GM18511 (cell line): Measurements from ENCODE around the gene PLIN5.

Experiments
- ATAC-seq: cut with Tn5 transposase; IDR thresholded peaks from one replicate; pipeline ENCODE4 v1.9.1; 2021; ENCODE audit warnings: mild to moderate bottlenecking, moderate library complexity; ENCODE audit not compliant: unreplicated experiment

PLIN5 gene

DNA sequence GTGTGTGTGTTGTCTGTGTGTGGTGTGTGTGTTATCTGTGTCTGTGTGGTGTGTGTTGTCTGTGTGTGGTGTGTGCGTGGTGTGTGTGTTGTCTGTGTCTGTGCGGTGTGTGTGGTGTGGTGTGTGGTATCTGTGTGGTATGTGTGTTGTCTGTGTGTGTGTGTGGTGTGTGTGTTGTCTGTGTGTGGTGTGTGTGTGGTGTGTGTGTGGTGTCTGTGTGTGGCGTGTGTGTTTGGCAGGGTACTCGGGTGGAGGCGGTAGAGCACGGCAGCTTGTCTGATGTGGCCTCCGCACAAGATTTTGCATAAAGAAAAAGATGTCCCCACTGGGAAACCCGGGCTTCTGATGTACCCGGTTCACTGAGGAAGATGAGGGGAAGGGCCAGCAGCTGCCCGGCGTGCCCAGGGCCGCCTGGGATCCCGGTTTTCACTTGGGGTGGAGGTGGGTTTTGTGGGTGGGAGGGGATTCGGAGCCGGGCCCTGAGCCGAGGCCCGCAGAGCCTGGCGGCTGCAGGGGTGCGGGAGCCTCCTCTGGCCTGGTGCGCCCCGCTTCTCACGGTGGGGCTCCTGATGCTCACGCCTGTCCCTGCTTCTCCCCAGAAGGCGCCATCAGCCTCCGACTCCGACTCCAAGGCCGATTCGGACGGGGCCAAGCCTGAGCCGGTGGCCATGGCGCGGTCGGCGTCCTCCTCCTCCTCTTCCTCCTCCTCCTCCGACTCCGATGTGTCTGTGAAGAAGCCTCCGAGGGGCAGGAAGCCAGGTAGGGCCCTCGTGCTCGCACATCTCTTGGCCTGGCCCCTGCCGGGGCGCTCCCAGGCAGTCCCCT lies 41.7 kb downstream of the PLIN5 start:
- ATAC-seq = no peak

DNA sequence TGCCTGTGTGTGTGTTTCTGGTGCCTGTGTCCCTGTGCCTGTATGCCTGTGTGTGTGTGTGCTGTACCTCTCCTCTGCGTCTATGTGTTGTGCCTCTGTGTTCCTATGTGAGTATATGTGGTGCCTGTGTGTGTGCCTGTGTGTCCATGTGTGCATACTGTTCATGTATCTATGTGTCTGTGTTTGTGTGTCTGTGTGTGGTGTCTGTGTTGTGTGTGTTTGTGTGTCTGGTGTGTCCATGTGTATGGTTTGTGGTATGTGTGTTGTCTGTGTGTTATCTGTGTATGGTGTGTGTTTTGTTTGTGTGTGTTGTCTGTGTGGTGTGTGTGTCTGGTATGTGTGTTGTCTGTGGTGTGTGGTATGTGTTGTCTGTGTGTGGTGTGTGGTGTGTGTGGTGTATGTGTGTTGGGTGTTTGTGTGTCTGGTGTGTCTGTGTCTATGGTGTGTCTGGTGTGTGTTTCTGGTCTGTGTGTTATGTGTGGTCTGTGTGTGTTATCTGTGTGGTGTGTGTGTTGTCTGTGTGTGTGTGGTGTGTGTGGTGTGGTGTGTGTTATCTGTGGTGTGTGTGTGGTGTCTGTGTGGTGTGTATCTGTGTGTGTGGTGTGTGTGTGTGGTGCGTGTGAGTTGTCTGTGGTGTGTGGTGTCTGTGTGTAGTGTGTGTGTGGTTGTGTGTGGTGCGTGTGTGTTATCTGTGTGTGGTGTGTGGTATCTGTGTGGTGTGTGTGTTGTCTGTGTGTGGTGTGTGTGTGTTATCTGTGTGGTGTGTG lies 42.5 kb downstream of the PLIN5 start:
- no peak for ATAC-seq

DNA sequence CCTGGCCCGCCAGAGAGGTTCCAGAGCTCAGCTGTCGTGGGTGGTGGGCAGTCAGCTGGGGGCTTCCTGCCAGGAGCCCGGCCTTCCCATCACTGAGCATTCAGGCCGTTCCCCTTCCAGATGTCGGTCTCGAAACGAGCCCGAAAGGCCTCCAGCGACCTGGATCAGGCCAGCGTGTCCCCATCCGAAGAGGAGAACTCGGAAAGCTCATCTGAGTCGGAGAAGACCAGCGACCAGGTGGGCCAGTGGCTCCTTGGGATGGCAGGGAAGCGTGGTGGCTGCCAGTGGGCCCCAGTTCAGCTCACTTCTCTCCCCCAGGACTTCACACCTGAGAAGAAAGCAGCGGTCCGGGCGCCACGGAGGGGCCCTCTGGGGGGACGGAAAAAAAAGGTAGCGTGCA lies 43.6 kb downstream of the PLIN5 start:
- no peak for ATAC-seq

DNA sequence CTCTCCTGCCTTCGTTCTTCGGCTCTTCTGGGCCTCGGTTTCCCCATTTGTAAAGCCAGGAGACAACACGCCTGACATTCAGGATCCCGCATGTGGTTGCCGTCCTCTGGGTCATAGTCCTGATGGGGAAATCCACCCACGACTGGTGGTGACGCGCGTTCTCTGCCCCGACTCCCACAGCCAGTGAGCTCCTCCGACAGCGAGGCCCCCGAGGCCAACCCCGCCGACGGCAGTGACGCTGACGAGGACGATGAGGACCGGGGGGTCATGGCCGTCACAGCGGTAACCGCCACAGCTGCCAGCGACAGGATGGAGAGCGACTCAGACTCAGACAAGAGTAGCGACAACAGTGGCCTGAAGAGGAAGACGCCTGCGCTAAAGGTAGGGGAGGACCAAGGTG lies 46.5 kb downstream of the PLIN5 start:
- ATAC-seq = no peak

DNA sequence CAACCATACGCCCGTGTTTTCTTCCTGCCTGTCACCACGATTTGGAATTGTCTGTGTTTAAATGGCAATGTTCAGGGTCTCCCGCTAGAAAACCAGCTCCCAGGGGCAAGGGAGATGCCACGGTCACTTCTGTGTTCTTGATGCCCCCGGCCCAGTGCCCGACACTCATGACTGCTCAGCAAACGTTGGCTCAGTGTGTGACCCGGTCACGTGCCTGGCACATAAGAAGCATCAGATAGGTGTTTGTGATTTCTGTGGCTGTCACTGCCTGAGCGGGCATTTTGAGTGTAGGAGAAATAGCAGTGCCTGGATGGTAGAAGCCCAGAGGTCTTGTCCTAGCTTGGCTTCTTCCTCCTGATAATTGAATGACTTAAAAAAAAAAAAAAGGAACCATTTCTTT lies 47.5 kb downstream of the PLIN5 start:
- no peak for ATAC-seq

DNA sequence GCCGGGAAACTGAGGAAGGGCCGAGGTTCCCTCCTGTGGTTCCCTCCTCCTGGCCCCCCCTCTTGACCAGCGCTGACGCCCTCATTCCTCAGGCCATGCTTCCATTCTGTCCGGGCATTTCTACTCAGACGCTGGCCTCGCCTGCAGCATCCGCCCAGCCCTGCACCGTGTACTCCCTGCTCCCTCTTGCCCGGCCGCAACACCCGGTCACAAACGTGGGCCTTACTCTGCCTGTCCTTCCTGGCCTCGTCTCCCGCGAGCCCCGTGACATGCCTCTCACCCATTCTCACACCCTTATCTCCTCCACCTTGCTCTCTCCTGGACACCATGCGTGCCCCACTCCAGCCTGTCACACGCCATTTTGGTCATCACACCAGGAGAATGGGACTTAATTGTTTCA lies 51.6 kb downstream of the PLIN5 start:
- ATAC-seq = no peak

DNA sequence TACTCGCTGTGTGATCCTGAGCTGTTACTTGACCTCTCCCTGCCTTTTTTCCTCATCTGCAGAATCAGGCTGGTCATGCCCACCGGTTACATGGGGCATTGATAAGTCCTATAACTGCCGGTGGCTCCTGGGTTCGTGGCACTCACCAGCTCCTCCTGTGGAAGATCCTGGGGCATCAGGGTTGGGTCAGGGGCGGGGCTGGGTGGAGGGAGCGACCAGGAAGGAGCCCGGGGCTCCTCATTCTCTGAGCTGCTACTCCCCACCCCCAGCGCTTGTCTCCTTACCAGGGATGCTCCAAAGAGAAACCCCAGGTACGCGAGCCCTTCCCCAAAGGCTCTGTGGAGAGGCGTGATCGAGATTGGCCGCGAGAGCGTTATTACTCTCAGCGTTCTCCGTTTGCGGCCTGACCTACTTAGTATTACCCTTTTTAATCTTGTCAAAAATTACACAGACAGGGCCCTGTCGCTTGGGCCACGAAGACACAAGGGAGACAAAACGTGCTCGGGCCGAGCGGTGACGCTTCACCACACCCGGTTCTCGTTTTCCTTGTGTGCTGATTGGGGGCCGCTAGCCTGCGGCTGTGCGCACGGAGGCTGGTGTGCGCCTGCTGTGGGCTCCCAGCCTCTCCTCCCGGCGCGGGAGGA lies 52.2 kb downstream of the PLIN5 start:
- ATAC-seq = no peak

DNA sequence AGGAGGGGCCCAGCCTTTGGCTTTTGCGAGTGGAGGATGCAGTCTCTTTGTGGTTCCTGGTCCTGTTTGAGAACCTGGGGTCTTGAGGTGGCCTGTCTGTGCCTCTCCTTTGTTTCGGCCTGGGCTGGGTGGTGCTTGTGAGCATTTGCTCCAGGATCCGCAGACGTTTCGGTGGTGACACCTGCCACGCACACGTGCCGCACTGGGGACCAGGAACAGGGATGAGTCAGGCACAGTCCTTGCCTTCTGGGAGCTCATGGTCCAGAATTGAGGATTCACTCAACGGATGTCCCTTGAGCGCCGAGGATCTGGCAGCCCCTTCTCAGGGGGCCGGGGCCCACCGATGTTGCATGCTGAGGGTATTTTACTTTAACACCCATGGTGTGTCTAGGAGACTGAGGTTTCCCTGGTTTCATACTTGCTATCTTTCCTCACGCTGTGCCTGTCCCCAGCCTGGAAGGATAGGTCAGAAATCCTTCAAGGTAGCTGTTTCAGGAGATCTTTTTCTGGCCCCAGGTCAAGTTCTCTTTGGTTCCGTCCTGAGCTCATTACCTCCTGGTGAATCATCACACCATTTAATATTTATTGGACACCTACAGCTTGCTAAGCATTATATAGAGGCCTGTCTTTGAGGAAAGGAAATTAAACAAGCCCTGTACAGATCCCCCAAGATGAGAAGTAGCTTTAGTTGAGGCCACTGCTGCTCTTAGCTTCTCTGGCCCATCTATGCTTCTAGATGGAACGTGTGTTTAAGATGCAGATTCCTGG lies 57.8 kb downstream of the PLIN5 start:
- no peak for ATAC-seq

DNA sequence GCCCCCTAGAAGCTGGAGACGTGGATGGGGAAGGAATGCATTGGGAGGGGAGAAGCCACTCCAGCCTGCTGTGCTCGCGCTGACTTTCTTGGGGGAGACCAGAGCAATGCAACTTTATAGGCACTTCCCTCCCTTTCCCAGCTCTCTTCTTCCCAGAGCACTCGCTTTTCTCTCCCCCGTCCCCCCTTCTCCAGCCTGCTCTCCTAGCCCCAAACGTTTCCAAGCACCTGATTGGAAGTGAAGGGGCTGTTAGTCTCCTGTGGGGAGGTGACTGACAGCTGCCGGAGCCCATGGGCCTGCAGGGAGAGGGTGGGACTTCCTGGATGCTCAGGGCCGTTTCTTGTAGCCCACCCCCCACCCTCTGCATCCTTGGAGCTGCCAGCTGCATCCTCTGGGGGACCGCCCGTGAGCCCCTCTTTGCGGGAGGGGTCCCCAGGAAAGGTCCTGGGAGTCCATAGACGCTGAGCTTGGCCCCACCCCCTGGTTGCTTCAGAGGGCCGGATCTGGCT lies 60.5 kb downstream of the PLIN5 start:
- no peak for ATAC-seq

DNA sequence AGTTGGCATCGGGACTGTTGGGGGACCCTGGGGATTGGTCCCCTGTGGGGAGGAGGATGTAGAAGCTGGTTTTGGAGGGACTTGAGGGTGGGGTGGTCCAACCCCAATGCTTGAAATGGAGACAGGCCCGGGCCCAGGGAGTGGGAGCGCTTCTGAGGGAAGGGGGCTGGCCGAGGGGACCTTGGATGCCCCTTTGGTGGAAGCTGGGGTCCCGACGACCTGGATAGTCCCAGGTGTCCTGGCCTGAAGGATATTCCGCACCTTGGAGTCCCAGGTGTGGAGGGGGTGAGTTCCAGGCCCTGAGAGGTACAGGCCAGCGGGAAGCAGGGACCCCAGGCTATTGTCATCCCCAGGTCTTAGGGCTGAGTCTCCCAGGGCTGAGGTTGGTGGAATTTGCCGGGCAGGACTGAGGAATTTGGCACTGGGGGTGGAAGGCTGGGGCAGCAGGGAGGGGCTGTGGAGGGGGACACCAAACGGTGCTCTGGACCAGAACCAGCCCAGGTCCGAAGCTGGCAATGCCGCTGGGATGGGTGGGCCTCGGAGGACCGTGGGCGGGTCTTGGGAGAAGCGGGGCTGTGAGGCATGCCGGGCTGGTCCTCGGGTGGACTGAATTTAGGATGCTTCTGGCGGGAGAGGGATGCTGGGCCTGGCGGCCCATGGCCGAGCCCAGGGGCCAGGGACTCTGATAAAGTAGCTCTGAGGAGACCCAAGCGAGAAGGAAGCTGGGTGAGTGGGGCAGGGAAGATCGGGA lies 61.1 kb downstream of the PLIN5 start:
- ATAC-seq = no peak

DNA sequence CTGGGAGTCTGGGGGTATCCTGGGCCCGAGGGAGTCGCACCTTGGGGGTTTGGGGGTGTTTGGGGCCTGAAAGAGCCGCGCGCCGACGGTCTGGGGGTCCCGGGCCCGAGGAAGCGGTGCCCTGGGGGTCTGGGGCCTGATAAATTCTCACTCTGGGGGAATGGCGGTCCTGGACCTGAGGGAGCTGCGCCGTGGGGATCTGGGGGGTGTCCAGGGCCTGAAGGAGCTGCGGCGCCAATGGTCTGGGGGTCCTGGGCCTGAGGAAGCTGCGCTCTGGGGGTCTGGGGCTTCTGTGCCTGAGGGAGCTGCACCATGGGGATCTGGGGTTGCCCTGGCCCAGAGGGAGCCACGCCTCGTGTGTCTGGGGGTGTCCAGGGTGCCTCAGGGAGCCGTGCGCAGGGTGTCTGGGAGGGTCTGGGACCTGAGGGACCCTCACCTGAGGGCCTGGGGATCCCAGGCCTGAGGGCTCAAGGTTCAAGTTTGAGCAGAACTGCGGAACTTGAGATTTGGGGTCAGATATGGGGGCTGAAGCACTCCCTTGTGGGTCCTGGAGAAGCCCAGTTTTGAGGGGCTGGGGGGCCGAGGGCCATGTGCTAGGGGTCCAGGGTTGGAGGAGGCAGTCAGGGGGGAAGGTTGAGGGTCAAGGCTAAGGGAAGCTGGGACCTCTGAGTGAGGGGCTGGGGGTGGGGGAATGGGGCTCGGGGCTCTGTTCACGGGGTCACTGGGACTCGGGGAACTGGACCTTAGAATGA lies 61.8 kb downstream of the PLIN5 start:
- ATAC-seq = no peak
